Naive thymus-derived CD8-positive, alpha-beta T cell (primary cell): ENCODE results near the gene TTLL13. TPM values are rescaled to one million over a fixed set of nuclear protein-coding genes. Genes with fewer than 3 reads are reported as not detected.
A peak's percentile ranks its signal among the peaks of the same experiment; 100 is the strongest.

Source experiments
- ATAC-seq, 2 donors: fragments of 150-1000 bp; cut with Tn5 transposase in 1 of 2; sonication (Bioruptor Pico), chemical (Tn5 transposase) in 1 of 2; 1 replicate in 1 of 2; 2 replicates in 1 of 2; pipeline ENCODE4 v1.10.0; 2021; ENCODE audit warnings: mild to moderate bottlenecking in 2 of 2, moderate library complexity in 2 of 2
- POLR2A ChIA-PET: fragments of 350-600 bp; sonication (Branson Sonifier 250); formaldehyde crosslinking; loops from one replicate; lab custom pipeline; 2021; ENCODE audit warnings: antibody characterized with exemption; lab: Charles Lee
- DNase-seq, 10 donors: peaks; one replicate each; pipeline versions ENCODE4 v3.0.0 to v3.0.0-alpha.2; 2020 to 2022
- H3K27ac Mint-ChIP-seq, 10 donors: one replicate each; pipeline ENCODE4 v1.8.0; 2020 to 2022; ENCODE audit warnings: mild to moderate bottlenecking in 10 of 10, mixed read lengths in 10 of 10, moderate library complexity in 4 of 10, inconsistent platforms in 1 of 10
- H3K27me3 Mint-ChIP-seq, 5 donors: one replicate each; pipeline ENCODE4 v1.8.0; 2021 to 2022; ENCODE audit warnings: mixed read lengths in 5 of 5
- H3K36me3 Mint-ChIP-seq, 3 donors: one replicate each; pipeline ENCODE4 v1.8.0; 2020 to 2022; ENCODE audit warnings: mixed read lengths in 3 of 3, mild to moderate bottlenecking in 2 of 3, inconsistent platforms in 1 of 3
- H3K4me1 Mint-ChIP-seq, 4 donors: one replicate each; pipeline ENCODE4 v1.8.0; 2021 to 2022; ENCODE audit warnings: mixed read lengths in 4 of 4
- H3K4me3 Mint-ChIP-seq, 10 donors: one replicate each; pipeline ENCODE4 v1.8.0; 2020 to 2022; ENCODE audit warnings: mild to moderate bottlenecking in 10 of 10, mixed read lengths in 10 of 10, moderate library complexity in 6 of 10, inconsistent platforms in 1 of 10
- H3K9me3 Mint-ChIP-seq, 9 donors: one replicate each; pipeline ENCODE4 v1.8.0; 2020 to 2022; ENCODE audit warnings: mixed read lengths in 9 of 9, mild to moderate bottlenecking in 3 of 9, inconsistent platforms in 1 of 9, moderate library complexity in 1 of 9
- polyA plus RNA-seq, 3 donors: library from polyadenylated mRNA; unstranded; fragments of 300-500 nt; fragmentation: Illumina TruSeq; gene quantifications; one replicate each; pipeline ENCODE4 v1.2.3, GENCODE V29; 2021
- total RNA-seq, 8 experiments: library from RNA in 2 of 8; stranded (reverse) in 2 of 8; gene quantifications; one replicate each; pipeline ENCODE4 v1.2.3 and lab custom pipeline; 2021 to 2026

TTLL13 gene
- total and polyA plus RNA-seq, 5 experiments from 2014 or later = 0.71 to 1.0 TPM; not detected in 3

GRCh38 chr15:90209591-90209990 is 39.8 kb upstream of the TTLL13 start:
- no peak for ATAC-seq
- peaks cover 0 to 2% (median 0%) of the 10 kb centered on the region in 3 donors for H3K36me3 Mint-ChIP-seq
- H3K9me3 Mint-ChIP-seq = no peaks in the 10 kb centered on the region
- POLR2A ChIA-PET = no interaction called here
- H3K27ac Mint-ChIP-seq = peak overlapping the region in 5 of 10 donors; percentile 47 to 70 (median 61)
- DNase-seq = no peak
- peak overlapping the region in 1 of 10 donors; percentile 27 for H3K4me3 Mint-ChIP-seq
- H3K27me3 Mint-ChIP-seq = no peaks in the 10 kb centered on the region
- peaks cover 13 to 56% (median 32%) of the 10 kb centered on the region in 4 donors for H3K4me1 Mint-ChIP-seq

- Mint-ChIP-seq H3K27ac (peak overlapping the region in 5 of 10 donors; percentile 47 to 70 (median 60)), H3K4me1 (peaks cover 14 to 60% (median 34%) of the 10 kb centered on the region in 4 donors), H3K4me3 (peak overlapping the region in 1 of 10 donors; percentile 39), H3K36me3 (peaks cover 0 to 2% (median 2%) of the 10 kb centered on the region in 3 donors), H3K9me3 (no peaks in the 10 kb centered on the region), H3K27me3 (no peaks in the 10 kb centered on the region)
- ATAC-seq (no peak), DNase-seq (no peak)
- POLR2A ChIA-PET = no interaction called here
These were observed 38.8 kb upstream of the TTLL13 start for GRCh38 chr15:90210593-90210992.

GRCh38 chr15:90211009-90211408 is 38.3 kb upstream of the TTLL13 start:
- POLR2A ChIA-PET = no interaction called here
- H3K36me3 Mint-ChIP-seq = peaks cover 0 to 2% (median 2%) of the 10 kb centered on the region in 3 donors
- H3K4me3 Mint-ChIP-seq = no peak overlapping the region
- peaks cover 0 to 2% (median 0%) of the 10 kb centered on the region in 9 donors for H3K9me3 Mint-ChIP-seq
- DNase-seq (peak in 1 of 10 donors; percentile 13), ATAC-seq (no peak)
- no peaks in the 10 kb centered on the region for H3K27me3 Mint-ChIP-seq
- H3K27ac Mint-ChIP-seq = peak overlapping the region in 2 of 10 donors; percentile 47 to 70
- H3K4me1 Mint-ChIP-seq = peaks cover 14 to 56% (median 33%) of the 10 kb centered on the region in 4 donors

- no peaks in the 10 kb centered on the region for H3K27me3 Mint-ChIP-seq
- peaks cover 16 to 61% (median 34%) of the 10 kb centered on the region in 4 donors for H3K4me1 Mint-ChIP-seq
- H3K36me3 Mint-ChIP-seq = peaks cover 0 to 2% (median 2%) of the 10 kb centered on the region in 3 donors
- DNase-seq (peak in 1 of 10 donors; percentile 37), ATAC-seq (no peak)
- peaks cover 0 to 2% (median 0%) of the 10 kb centered on the region in 9 donors for H3K9me3 Mint-ChIP-seq
- peak overlapping the region in 1 of 10 donors; percentile 47 for H3K27ac Mint-ChIP-seq
- POLR2A ChIA-PET = no interaction called here
- H3K4me3 Mint-ChIP-seq = no peak overlapping the region
These were observed 37.8 kb upstream of the TTLL13 start for GRCh38 chr15:90211440-90212143.

GRCh38 chr15:90212221-90213098 is 36.9 kb upstream of the TTLL13 start:
- Mint-ChIP-seq H3K4me1 (peaks cover 16 to 67% (median 34%) of the 10 kb centered on the region in 4 donors), H3K27me3 (no peaks in the 10 kb centered on the region), H3K27ac (peak overlapping the region in 1 of 10 donors; percentile 43), H3K36me3 (peaks cover 0 to 2% (median 2%) of the 10 kb centered on the region in 3 donors), H3K9me3 (peaks cover 0 to 2% (median 0%) of the 10 kb centered on the region in 9 donors), H3K4me3 (no peak overlapping the region)
- DNase-seq = peak in 1 of 10 donors; percentile 60
- no peak for ATAC-seq
- POLR2A ChIA-PET = interaction anchor here (3.4 kb wide), 1 partner anchor 11 kb away, joined by 21 read pairs; the partner anchor contains the start of gene SEMA4B

GRCh38 chr15:90213122-90213817 is 36.1 kb upstream of the TTLL13 start:
- H3K4me1 Mint-ChIP-seq = peaks cover 16 to 67% (median 34%) of the 10 kb centered on the region in 4 donors
- POLR2A ChIA-PET = interaction anchor here (2.5 to 3.4 kb wide), 2 partner anchors 12 to 21 kb away, joined by 16 to 21 read pairs; partner anchors contain the start of gene SEMA4B
- H3K36me3 Mint-ChIP-seq = peaks cover 0 to 2% (median 2%) of the 10 kb centered on the region in 3 donors
- peak in 1 of 10 donors; percentile 32 for DNase-seq
- peak overlapping the region in 5 of 10 donors; percentile 22 to 82 (median 57) for H3K27ac Mint-ChIP-seq
- peaks cover 0 to 2% (median 0%) of the 10 kb centered on the region in 9 donors for H3K9me3 Mint-ChIP-seq
- ATAC-seq = no peak
- H3K27me3 Mint-ChIP-seq = no peaks in the 10 kb centered on the region
- peak overlapping the region in 1 of 10 donors; percentile 53 for H3K4me3 Mint-ChIP-seq

GRCh38 chr15:90213818-90214204 is 35.5 kb upstream of the TTLL13 start:
- no peaks in the 10 kb centered on the region for H3K27me3 Mint-ChIP-seq
- ATAC-seq (peak in 1 of 2 donors; percentile 41), DNase-seq (peak in 1 of 10 donors; percentile 55)
- H3K36me3 Mint-ChIP-seq = peaks cover 0 to 2% (median 2%) of the 10 kb centered on the region in 3 donors
- H3K4me3 Mint-ChIP-seq = peak overlapping the region in 1 of 10 donors; percentile 53
- POLR2A ChIA-PET = interaction anchor here (2.5 to 3.4 kb wide), 2 partner anchors 12 to 21 kb away, joined by 16 to 21 read pairs; partner anchors contain the start of gene SEMA4B
- peak overlapping the region in 3 of 10 donors; percentile 57 to 82 (median 81) for H3K27ac Mint-ChIP-seq
- peaks cover 19 to 71% (median 36%) of the 10 kb centered on the region in 4 donors for H3K4me1 Mint-ChIP-seq
- H3K9me3 Mint-ChIP-seq = peaks cover 0 to 2% (median 0%) of the 10 kb centered on the region in 9 donors

- ATAC-seq (no peak), DNase-seq (peak in 1 of 10 donors; percentile 53)
- Mint-ChIP-seq H3K27me3 (no peaks in the 10 kb centered on the region), H3K36me3 (peaks cover 0 to 2% (median 2%) of the 10 kb centered on the region in 3 donors), H3K27ac (peak overlapping the region in 2 of 10 donors; percentile 67 to 84), H3K4me1 (peaks cover 18 to 76% (median 40%) of the 10 kb centered on the region in 4 donors), H3K4me3 (peak overlapping the region in 1 of 10 donors; percentile 65), H3K9me3 (peaks cover 0 to 2% (median 0%) of the 10 kb centered on the region in 9 donors)
- POLR2A ChIA-PET = interaction anchor here (1.2 to 3.4 kb wide), 4 partner anchors 13 to 31 kb away, joined by 5 to 21 read pairs (median 11); partner anchors contain the start of genes CIB1, GDPGP1 and SEMA4B
These were observed 34.7 kb upstream of the TTLL13 start for GRCh38 chr15:90214553-90215196.

- Mint-ChIP-seq H3K4me3 (no peak overlapping the region), H3K9me3 (peaks cover 0 to 2% (median 0%) of the 10 kb centered on the region in 9 donors), H3K4me1 (peaks cover 7 to 56% (median 24%) of the 10 kb centered on the region in 4 donors), H3K27me3 (no peaks in the 10 kb centered on the region), H3K27ac (peak overlapping the region in 1 of 10 donors; percentile 67), H3K36me3 (peaks cover 0 to 2% (median 0%) of the 10 kb centered on the region in 3 donors)
- POLR2A ChIA-PET = interaction anchor here (0.5 to 1.5 kb wide), 4 partner anchors 13 to 60 kb away, joined by 3 to 4 read pairs (median 4); partner anchors contain the start of genes CIB1 and GDPGP1
- DNase-seq (peak in 1 of 10 donors; percentile 23), ATAC-seq (no peak)
These were observed 31.5 kb upstream of the TTLL13 start for GRCh38 chr15:90217671-90218394.

GRCh38 chr15:90219421-90220141 is 29.8 kb upstream of the TTLL13 start:
- Mint-ChIP-seq H3K9me3 (peaks cover 0 to 2% (median 0%) of the 10 kb centered on the region in 9 donors), H3K36me3 (peaks cover 0 to 5% (median 2%) of the 10 kb centered on the region in 3 donors), H3K27ac (peak overlapping the region in 3 of 10 donors; percentile 41 to 63 (median 48)), H3K4me1 (peaks cover 7 to 41% (median 18%) of the 10 kb centered on the region in 4 donors), H3K27me3 (no peaks in the 10 kb centered on the region), H3K4me3 (no peak overlapping the region)
- POLR2A ChIA-PET = interaction anchor here (1.0 to 1.8 kb wide), 2 partner anchors 12 to 27 kb away, joined by 5 to 8 read pairs; no protein-coding TSS in a partner anchor
- ATAC-seq (peak; percentile 95 to 96), DNase-seq (peak; percentile 40 to 79 (median 66))
